Measurements from ENCODE around the gene RNF133.
"Not testable (repeated sequence)": the region's sequence is repeated elsewhere in the genome, so short reads cannot be mapped to it uniquely, and the experiment has no call there.

Gene RNF133

GRCh38 chr7:122689346-122690109 is 9.4 kb downstream of the RNF133 start:
- DNase-seq (ENCODE audit: low read depth, low spot score), result no peak

GRCh38 chr7:122688400-122688998 is 10.4 kb downstream of the RNF133 start:
- DNase-seq (ENCODE audit: low read depth, low spot score), result no peak

GRCh38 chr7:122686360-122686878 is 12.5 kb downstream of the RNF133 start:
- no peak for DNase-seq (ENCODE audit: low read depth, low spot score)

- DNase-seq (ENCODE audit: low read depth, low spot score), result no peak
Measured at GRCh38 chr7:122684504-122684903, 14.4 kb downstream of the RNF133 start.

- DNase-seq (ENCODE audit: low read depth, low spot score), result no peak
Measured at GRCh38 chr7:122682815-122683550, 15.9 kb downstream of the RNF133 start.

- not testable (repeated sequence) for DNase-seq (ENCODE audit: low read depth, low spot score)
Measured at GRCh38 chr7:122681186-122681585, 17.7 kb downstream of the RNF133 start.

- no peak for DNase-seq (ENCODE audit: low read depth, low spot score)
Measured at GRCh38 chr7:122679813-122680212, 19.1 kb downstream of the RNF133 start.

GRCh38 chr7:122679269-122679709 is 19.6 kb downstream of the RNF133 start:
- not testable (repeated sequence) for DNase-seq (ENCODE audit: low read depth, low spot score)

GRCh38 chr7:122677149-122677548 is 21.8 kb downstream of the RNF133 start:
- DNase-seq (ENCODE audit: low read depth, low spot score), result no peak

GRCh38 chr7:122676466-122676865 is 22.5 kb downstream of the RNF133 start:
- no peak for DNase-seq (ENCODE audit: low read depth, low spot score)

GRCh38 chr7:122675621-122676020 is 23.3 kb downstream of the RNF133 start:
- DNase-seq (ENCODE audit: low read depth, low spot score), result no peak

GRCh38 chr7:122675011-122675410 is 23.9 kb downstream of the RNF133 start:
- no peak for DNase-seq (ENCODE audit: low read depth, low spot score)

- DNase-seq (ENCODE audit: low read depth, low spot score), result no peak
Measured at GRCh38 chr7:122674502-122674901, 24.4 kb downstream of the RNF133 start.

GRCh38 chr7:122673951-122674350 is 25.0 kb downstream of the RNF133 start:
- DNase-seq (ENCODE audit: low read depth, low spot score), result no peak

GRCh38 chr7:122672536-122672935 is 26.4 kb downstream of the RNF133 start:
- no peak for DNase-seq (ENCODE audit: low read depth, low spot score)

- DNase-seq (ENCODE audit: low read depth, low spot score), result no peak
Measured at GRCh38 chr7:122663733-122664132, 35.2 kb downstream of the RNF133 start.

- no peak for DNase-seq (ENCODE audit: low read depth, low spot score)
Measured at GRCh38 chr7:122658856-122659255, 40.1 kb downstream of the RNF133 start.

GRCh38 chr7:122653685-122654084 is 45.2 kb downstream of the RNF133 start:
- no peak for DNase-seq (ENCODE audit: low read depth, low spot score)

- DNase-seq (ENCODE audit: low read depth, low spot score), result no peak
Measured at GRCh38 chr7:122652876-122653275, 46.0 kb downstream of the RNF133 start.

- DNase-seq (ENCODE audit: low read depth, low spot score), result no peak
Measured at GRCh38 chr7:122651451-122651850, 47.5 kb downstream of the RNF133 start.
